Stimulated activated CD8-positive, alpha-beta memory T cell treated with anti-CD3 and anti-CD28 coated beads, Interleukin-7, amount 100 ng/mL, for 48 hours (primary cell): ENCODE measurements around the gene SPAST.
"Not testable (repeated sequence)": the region's sequence is repeated elsewhere in the genome, so short reads cannot be mapped to it uniquely, and the experiment has no call there.

ENCODE experiments used
- DNase-seq, 2 donors: peaks; one replicate each; pipeline ENCODE4 v3.0.0-alpha.2; 2020; ENCODE audit warnings: low read depth in 1 of 2; ENCODE audit errors: extremely low read depth in 1 of 2

Gene SPAST, protein sequence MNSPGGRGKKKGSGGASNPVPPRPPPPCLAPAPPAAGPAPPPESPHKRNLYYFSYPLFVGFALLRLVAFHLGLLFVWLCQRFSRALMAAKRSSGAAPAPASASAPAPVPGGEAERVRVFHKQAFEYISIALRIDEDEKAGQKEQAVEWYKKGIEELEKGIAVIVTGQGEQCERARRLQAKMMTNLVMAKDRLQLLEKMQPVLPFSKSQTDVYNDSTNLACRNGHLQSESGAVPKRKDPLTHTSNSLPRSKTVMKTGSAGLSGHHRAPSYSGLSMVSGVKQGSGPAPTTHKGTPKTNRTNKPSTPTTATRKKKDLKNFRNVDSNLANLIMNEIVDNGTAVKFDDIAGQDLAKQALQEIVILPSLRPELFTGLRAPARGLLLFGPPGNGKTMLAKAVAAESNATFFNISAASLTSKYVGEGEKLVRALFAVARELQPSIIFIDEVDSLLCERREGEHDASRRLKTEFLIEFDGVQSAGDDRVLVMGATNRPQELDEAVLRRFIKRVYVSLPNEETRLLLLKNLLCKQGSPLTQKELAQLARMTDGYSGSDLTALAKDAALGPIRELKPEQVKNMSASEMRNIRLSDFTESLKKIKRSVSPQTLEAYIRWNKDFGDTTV

DNA sequence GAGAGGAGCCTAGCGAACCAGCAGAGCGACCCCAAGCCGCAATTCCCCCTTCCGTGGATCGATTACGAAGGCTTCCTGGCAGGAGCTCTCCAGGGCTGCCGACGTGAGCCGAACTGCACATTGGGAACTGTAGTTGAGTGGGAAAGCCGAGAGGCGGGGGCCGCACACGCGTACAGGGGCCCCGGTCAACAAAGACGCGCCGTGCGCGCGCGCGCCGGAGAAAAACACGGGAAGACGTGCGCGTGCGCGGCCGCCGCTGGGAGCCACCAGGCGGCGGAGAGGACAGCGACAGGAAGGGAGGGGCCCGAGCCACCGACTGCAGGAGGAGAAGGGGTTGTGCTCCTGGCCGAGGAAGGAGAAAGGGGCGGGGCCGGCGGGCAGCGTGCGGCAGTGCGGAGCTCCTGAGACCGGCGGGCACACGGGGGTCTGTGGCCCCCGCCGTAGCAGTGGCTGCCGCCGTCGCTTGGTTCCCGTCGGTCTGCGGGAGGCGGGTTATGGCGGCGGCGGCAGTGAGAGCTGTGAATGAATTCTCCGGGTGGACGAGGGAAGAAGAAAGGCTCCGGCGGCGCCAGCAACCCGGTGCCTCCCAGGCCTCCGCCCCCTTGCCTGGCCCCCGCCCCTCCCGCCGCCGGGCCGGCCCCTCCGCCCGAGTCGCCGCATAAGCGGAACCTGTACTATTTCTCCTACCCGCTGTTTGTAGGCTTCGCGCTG, at the start of gene SPAST:
Gene SPAST (plus strand): TSS at position 247 of the 711 bp plus-strand sequence. CDS start 276 bp downstream, at position 523.
- DNase-seq = peak; percentile 95 to 96

DNA sequence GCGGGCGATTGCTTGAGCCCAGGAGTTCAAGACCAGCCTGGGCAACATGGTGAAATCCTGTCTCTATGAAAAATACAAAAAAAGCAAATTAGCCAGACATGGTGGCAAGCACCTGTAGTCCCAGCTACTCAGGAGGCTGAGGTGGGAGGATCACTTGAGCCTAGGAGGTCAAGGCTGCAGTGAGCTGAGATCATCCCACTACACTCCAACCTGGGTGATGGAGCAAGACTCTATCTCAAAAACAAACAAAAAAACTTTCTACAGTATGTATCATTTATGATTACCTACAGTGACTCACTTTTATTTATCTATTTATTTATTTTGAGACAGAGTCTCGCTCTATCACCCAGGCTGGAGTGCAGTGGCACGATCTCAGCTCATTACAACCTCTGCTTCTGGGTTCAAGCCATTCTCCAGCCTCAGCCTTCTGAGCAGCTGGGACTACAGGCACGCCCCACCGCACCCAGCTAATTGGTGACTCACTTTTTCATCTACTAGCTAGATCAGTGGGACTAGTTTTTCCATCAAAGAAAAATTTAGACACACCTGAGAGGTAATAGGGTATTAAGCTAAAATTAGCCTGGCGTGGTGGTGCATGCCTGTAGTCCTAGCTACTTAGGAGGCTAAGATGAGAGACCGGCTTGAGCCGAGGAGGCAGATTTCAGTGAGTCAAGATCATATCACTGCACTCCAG, 44.4 kb upstream of the SPAST start:
- DNase-seq = not testable (repeated sequence)

GRCh38 chr2:32034198-32034887, 29.0 kb upstream of the SPAST start:
- DNase-seq = not testable (repeated sequence)

- DNase-seq = peak; percentile 82
Observed at GRCh38 chr2:32039447-32040219, 23.7 kb upstream of the SPAST start, which contains the start of gene DPY30. TSS of gene DPY30 (minus strand) at chr2:32039805. CDS start at chr2:32039456, 349 bp downstream.

DNA sequence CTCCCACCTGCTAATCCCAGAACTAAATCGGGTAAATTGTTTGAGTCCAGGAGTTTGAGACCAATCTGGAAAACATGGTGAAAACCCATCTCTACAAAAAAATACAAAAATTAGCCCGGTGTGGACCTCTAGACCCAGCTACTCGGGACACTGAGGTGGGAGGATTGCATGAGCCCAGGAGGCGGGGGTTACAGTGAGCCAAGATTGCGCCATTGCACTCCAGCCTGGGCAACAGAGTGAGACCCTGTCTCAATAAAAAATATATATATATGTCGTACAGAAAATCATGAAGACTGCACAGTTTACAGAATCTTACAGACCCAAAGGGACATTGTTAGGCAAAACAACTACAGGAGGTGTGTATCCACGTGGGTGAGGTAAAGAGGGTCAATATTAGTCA, 19.8 kb upstream of the SPAST start:
- no peak for DNase-seq

DNA sequence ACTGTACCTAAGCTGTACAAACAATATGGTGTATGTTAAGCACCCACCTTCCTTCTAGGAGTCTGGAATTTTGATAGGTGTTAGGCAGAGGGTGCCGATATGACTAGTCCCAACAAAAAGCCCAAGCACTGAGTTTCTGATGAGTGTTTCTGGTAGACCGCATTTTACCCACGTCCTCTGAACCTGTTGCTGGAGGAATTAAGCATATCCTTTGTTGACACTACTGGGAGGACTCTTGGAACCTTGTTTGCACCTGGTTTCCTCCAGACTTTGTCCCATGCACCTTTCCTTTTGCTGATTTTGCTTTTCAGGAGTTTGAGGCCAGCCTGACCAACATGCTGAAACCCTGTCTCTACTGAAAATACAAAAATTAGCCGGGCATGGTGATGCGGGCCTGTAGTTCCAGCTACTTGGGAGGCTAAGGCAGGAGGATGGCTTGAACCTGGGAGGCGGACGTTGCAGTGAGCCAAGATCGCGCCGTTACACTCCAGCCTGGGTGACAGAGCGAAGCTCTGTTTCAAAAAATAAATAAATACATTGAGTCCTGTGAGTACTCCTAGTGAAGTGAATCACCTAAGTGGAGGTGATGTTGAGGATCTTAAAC, 11.4 kb upstream of the SPAST start:
- DNase-seq = no peak

DNA sequence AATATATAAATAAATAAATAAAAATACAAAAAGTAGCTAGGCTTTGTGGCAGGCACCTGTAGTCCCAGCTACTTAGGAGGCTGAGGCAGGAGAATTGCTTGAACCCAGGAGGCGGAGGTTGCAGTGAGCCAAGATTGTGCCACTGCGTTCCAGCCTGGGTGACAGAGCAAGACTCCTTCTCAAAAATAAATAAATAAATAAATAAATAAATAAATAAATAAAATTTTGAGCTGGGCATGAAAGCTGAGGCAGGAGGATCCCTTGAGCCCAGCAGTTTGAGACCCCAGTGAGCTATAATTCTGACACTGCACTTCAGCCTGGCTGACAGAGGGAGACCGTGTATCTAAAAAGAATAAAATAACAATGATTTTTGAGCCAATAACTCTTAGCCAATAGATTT, 8.8 kb upstream of the SPAST start:
- DNase-seq = not testable (repeated sequence)

- DNase-seq = no peak
Observed at GRCh38 chr2:32058130-32058529, 5.2 kb upstream of the SPAST start.

GRCh38 chr2:32060266-32060665, 3.1 kb upstream of the SPAST start:
- no peak for DNase-seq

DNA sequence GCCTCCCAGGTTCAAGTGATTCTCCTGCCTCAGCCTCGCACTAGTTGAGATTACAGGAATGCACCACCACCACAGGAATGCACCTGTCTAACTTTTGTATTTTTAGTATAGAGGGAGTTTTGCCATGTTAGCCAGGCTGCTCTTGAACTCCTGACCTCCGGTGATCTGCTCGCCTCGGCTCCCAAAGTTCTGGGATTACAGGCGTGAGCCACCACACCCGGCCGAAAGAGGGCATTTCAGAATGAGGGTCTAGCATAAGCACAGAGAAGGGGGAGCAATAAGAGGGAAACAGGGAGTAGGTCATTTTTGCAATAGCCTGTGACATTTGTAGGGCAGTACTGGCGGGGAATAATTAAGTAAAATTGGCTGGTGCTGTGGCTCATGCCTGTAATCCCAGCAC, 1.9 kb upstream of the SPAST start:
- DNase-seq = no peak

- no peak for DNase-seq
Observed at GRCh38 chr2:32061973-32062861, 1.1 kb upstream of the SPAST start.

- DNase-seq = peak in 1 of 2 donors; percentile 2
Observed at GRCh38 chr2:32064021-32064601, 755 bp downstream of the SPAST start.

DNA sequence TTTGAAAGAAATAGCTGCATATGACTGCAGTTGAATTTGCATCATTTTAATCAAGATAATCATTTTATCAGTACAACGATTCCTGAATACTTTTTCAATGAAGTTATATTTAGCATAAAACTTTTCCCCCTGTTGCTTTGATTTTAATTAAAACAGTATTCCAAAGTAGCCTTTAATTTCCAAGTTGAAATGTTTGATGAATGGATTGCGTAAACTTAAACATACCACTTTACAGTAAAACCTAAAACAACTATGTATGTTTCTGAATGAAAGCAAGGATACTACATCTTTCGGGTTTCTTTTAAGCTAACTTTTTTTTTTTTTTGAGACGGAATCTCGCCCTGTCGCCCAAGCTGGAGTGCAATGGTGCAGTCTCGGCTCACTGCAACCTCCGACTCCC, 1.4 kb downstream of the SPAST start:
- DNase-seq = no peak

DNA sequence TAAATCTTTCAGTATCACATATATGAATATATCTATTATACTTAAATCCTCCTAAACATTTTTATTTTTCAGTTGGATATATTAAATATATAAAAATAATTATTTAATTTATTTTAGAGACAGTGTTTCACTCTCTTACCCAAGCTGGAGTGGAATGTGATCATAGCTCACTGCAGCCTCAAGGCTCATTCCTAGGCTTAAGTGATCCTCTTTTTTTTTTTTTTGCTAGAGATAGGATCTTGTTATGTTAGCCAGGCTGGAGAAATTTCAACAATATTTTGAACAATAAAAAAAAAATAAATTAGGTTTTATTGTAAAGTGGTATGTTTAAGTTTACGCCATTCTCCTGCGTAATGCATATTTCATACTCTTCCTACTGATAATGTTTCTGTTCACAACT, 4.2 kb downstream of the SPAST start:
- no peak for DNase-seq

DNA sequence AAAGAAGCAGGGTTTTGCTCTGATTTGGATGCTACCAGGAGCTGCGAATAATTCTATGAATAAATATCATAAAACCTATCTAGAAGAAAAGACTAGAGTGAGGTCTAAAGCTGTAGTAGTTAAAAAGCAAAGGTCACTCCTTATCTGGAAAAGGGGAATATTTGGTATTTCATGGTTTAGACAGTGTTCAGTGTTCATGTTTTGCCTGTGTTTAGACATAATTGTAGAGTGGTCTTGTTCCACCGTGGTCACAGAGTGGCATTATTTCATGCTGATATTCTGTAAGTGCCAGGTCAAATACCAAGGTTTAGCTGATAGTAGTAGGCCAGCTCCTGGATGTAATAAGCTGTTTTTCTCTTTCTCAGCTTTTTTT, 10.8 kb downstream of the SPAST start:
- no peak for DNase-seq

DNA sequence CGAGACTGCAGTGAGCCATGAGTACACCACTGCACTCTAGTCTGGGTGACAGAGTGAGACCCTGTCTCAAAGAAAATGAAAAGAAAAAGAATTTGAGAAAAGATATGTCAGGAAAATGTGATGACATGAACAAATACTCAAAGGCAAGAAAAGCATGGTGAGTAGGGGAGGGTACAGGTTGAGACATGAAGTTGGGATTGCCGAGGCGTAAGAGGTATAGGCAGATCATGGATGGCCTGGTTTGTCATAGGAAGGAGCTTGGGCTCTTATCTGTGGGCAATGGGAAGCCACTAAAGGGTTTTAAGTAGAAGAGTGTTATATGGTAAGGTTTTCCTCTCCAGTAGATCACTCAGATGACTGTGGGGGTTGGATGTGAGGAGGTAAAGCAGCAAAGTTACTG, 32.3 kb downstream of the SPAST start:
- no peak for DNase-seq

GRCh38 chr2:32108111-32108510, 44.8 kb downstream of the SPAST start:
- no peak for DNase-seq

DNA sequence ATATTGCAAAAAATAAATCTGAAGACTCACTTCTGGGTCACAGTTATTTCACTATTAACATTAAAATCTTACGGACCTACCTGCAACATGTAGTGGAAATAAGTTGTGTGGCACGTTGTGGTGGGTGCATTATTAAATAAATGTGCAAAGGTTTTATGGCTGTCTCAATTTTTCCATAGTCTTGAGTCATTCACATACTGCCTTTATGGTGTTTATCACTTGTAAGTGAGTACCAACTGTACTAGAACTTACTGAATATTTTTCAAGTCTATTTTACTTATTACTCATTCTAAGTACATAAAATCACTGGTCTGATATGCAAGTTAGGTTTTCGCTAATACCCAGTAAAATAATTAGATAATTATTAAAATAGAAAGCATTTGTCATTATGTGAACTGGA, 54.7 kb downstream of the SPAST start:
- no peak for DNase-seq
